Thyroid gland (tissue), 4 donors: ENCODE results near the gene P2RX2.

ENCODE experiments used
- CTCF ChIP-seq, 6 experiments: fragments of 200-600 bp in 3 of 6; fragments of 450-650 bp in 3 of 6; sonication (generic) in 3 of 6; IDR thresholded peaks; one replicate each; pipeline ENCODE4 v1.5.1; 2016 to 2019; ENCODE audit warnings: antibody characterized with exemption in 6 of 6, mild to moderate bottlenecking in 2 of 6, inconsistent platforms in 1 of 6, moderate library complexity in 1 of 6
- POLR2A ChIP-seq, 2 donors: fragments of 450-650 bp; IDR thresholded peaks; one replicate each; pipeline ENCODE4 v1.6.1; 2017; ENCODE audit warnings: antibody characterized with exemption in 2 of 2, mild to moderate bottlenecking in 2 of 2, moderate library complexity in 1 of 2

- TF ChIP-seq POLR2A (IDR thresholded peaks at IDR 0.05) (peak in 1 of 2 donors; percentile 28), CTCF (IDR thresholded peaks at IDR 0.05) (no peak)
Measured at GRCh38 chr12:132593938-132594358, 24.6 kb upstream of the P2RX2 start.
